ENCODE data around the gene DCLRE1A. TPM values are rescaled to one million over a fixed set of nuclear protein-coding genes. Genes with fewer than 3 reads are reported as not detected.
A peak's percentile ranks its signal among the peaks of the same experiment; 100 is the strongest.
"Not testable (repeated sequence)": the region's sequence is repeated elsewhere in the genome, so short reads cannot be mapped to it uniquely, and the experiment has no call there.

DCLRE1A gene
- total and polyA plus RNA-seq, 9 of the 15 experiments (the other 6 are each of a cell fraction or from before 2014, with no cell fraction given): 8.5 to 25.5 (median 15.5) TPM

DNA sequence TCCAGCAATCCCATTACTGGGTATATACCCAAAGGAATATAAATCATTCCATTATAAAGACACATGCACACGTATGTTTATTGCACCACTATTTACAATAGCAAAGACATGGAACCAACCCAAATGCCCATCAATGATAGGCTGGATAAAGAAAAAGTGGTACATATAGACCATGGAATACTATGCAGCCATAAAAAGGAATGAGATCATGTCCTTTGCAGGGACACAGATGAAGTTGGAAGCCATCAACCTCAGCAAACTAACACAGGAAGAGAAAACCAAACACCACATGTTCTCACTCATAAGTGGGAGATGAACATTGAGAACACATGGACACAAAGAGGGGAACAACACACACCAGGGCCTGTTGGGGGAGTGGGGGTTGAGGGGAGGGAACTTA lies 39.2 kb downstream of the DCLRE1A start:
- H2AFZ ChIP-seq (ENCODE audit: low read depth, low read length); H3K4me1 ChIP-seq (replicated peaks in 1 of 2; ENCODE audit: control insufficient read depth in 2 of 2, insufficient read depth in 2 of 2, low read length in 2 of 2); DNase-seq (ENCODE audit: extremely low read depth in 1 of 4, low spot score in 3 of 4); FAIRE-seq; H3K79me2 ChIP-seq (ENCODE audit: control insufficient read depth, insufficient read depth, low read length); H3K9me1 ChIP-seq (ENCODE audit: control insufficient read depth, insufficient read depth, low read length); H3K27me3 ChIP-seq (ENCODE audit: control insufficient read depth in 2 of 2, insufficient read depth in 2 of 2, low read length in 2 of 2); H3K27ac ChIP-seq (ENCODE audit: extremely low read depth, low read depth, low read length); H3K9me3 ChIP-seq (replicated peaks; ENCODE audit: control insufficient read depth, insufficient read depth, low read depth, low read length); H4K20me1 ChIP-seq (replicated peaks; ENCODE audit: control insufficient read depth, insufficient read depth, low read length); intact Hi-C loops (cut with micrococcal nuclease); in situ Hi-C loops (cut with MboI); H3K4me2 ChIP-seq (ENCODE audit: insufficient read depth, low read length); POLR2A ChIA-PET; ATAC-seq; CTCF ChIA-PET (ENCODE audit: low intra/inter-chr PET ratio); H3K36me3 ChIP-seq (ENCODE audit: control insufficient read depth, insufficient read depth, low read length); H3K9ac ChIP-seq (ENCODE audit: insufficient read depth in 1 of 2, low read depth in 2 of 2, low read length in 2 of 2); BruUV-seq (replicated peaks); H3K4me3 ChIP-seq: not testable (repeated sequence)
- WGBS (ENCODE audit: insufficient coverage, low coverage, missing lambda C conversion rate): 11% methylated on average over 1 of the region's 1 CpG
- TF ChIP-seq ZNF146 (CRISPR knock-in tag; IDR thresholded peaks at IDR 0.05; ENCODE audit: unreplicated experiment): peak; percentile 62

DNA sequence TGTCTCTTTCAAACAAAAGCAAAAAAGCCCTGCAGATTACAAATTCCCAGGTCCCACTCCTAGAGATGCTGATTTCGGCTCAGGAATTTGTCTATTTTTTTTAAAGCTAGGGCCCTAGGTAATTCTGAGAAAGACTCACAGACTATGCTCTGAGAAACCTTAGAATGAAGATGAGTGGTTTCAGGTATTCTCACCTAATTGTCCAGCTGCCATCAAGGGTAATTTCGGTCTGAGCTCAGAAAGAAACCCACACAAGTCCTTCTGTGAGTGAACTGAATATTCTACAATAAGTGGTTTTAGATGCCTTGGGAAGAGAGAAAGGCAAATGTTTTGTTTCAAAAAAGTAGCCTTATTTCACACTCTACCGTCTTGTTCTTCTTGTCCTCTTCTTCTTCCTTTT lies 45.7 kb downstream of the DCLRE1A start:
- WGBS (ENCODE audit: insufficient coverage, low coverage, missing lambda C conversion rate): 0% methylated on average over 3 of the region's 3 CpGs
- FAIRE-seq (no peak), DNase-seq (ENCODE audit: extremely low read depth in 1 of 4, low spot score in 3 of 4) (no peak), ATAC-seq (no peak)
- Histone ChIP-seq H3K4me2 (ENCODE audit: insufficient read depth, low read length) (no peak overlapping the region), H3K27me3 (ENCODE audit: control insufficient read depth in 2 of 2, insufficient read depth in 2 of 2, low read length in 2 of 2) (peaks cover 0 to 7% of the 10 kb centered on the region in 2 experiments; a peak in 1 of 5 replicates), H3K4me3 (no peak overlapping the region), H3K36me3 (ENCODE audit: control insufficient read depth, insufficient read depth, low read length) (no peaks in the 10 kb centered on the region), H4K20me1 (replicated peaks; ENCODE audit: control insufficient read depth, insufficient read depth, low read length) (no peaks in the 10 kb centered on the region), H3K4me1 (replicated peaks in 1 of 2; ENCODE audit: control insufficient read depth in 2 of 2, insufficient read depth in 2 of 2, low read length in 2 of 2) (no peaks in the 10 kb centered on the region), H3K9me1 (ENCODE audit: control insufficient read depth, insufficient read depth, low read length) (no peaks in the 10 kb centered on the region), H3K9ac (ENCODE audit: insufficient read depth in 1 of 2, low read depth in 2 of 2, low read length in 2 of 2) (no peak overlapping the region), H3K79me2 (ENCODE audit: control insufficient read depth, insufficient read depth, low read length) (no peaks in the 10 kb centered on the region), H2AFZ (ENCODE audit: low read depth, low read length) (no peak overlapping the region), H3K9me3 (replicated peaks; ENCODE audit: control insufficient read depth, insufficient read depth, low read depth, low read length) (no peaks in the 10 kb centered on the region), H3K27ac (ENCODE audit: extremely low read depth, low read depth, low read length) (no peak overlapping the region)
- in situ Hi-C loops (cut with MboI) (no loop called here), intact Hi-C loops (cut with micrococcal nuclease) (loop anchor here (5.0 kb wide), 1 partner anchor 34 kb away; no protein-coding TSS in a partner anchor)
- POLR2A ChIA-PET: no interaction called here
- BruUV-seq (replicated peaks): no TSS peak
- CTCF ChIA-PET (ENCODE audit: low intra/inter-chr PET ratio): no interaction called here
- TF ChIP-seq ZNF511 (CRISPR knock-in tag; IDR thresholded peaks at IDR 0.05): no peak
- no peak for TF ChIP-seq SMC3 (conservative IDR thresholded peaks at IDR 0.05; ENCODE audit: insufficient read depth, low read depth, low read length)
- TF ChIP-seq ZNF561 (CRISPR knock-in tag; conservative IDR thresholded peaks at IDR 0.05): no peak
- TF ChIP-seq ZNF175 (CRISPR knock-in tag; IDR thresholded peaks at IDR 0.05; ENCODE audit: low read depth): no peak
- TF ChIP-seq SUPT5H (IDR thresholded peaks at IDR 0.05): no peak
- no peak for TF ChIP-seq HMBOX1 (IDR thresholded peaks at IDR 0.05)
- TF ChIP-seq, protein P1, sequence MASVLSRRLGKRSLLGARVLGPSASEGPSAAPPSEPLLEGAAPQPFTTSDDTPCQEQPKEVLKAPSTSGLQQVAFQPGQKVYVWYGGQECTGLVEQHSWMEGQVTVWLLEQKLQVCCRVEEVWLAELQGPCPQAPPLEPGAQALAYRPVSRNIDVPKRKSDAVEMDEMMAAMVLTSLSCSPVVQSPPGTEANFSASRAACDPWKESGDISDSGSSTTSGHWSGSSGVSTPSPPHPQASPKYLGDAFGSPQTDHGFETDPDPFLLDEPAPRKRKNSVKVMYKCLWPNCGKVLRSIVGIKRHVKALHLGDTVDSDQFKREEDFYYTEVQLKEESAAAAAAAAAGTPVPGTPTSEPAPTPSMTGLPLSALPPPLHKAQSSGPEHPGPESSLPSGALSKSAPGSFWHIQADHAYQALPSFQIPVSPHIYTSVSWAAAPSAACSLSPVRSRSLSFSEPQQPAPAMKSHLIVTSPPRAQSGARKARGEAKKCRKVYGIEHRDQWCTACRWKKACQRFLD (CRISPR knock-in tag; IDR thresholded peaks at IDR 0.05): no peak
- TF ChIP-seq TRIM24 (IDR thresholded peaks at IDR 0.05): no peak
- TF ChIP-seq PBX2 (CRISPR knock-in tag; IDR thresholded peaks at IDR 0.05; ENCODE audit: low read depth): no peak
- TF ChIP-seq PBX2 (tag; conservative IDR thresholded peaks at IDR 0.05; ENCODE audit: low read depth): no peak
- no peak for TF ChIP-seq ZNF384 (IDR thresholded peaks at IDR 0.05; ENCODE audit: low read depth, low read length)
